Hepatocyte (in vitro differentiated cells): ENCODE measurements around the gene PIK3CG.

ENCODE experiments used
- CTCF ChIP-seq: fragments of 200-600 bp; sonication (generic); IDR thresholded peaks from 2 replicates; pipeline ENCODE4 v1.5.1; 2016; ENCODE audit warnings: antibody characterized with exemption, mild to moderate bottlenecking; ENCODE audit not compliant: poor library complexity
- EZH2 ChIP-seq: fragments of 200-600 bp; sonication (generic); IDR thresholded peaks from 2 replicates; pipeline ENCODE4 v1.6.1; 2016; ENCODE audit warnings: antibody characterized with exemption, mild to moderate bottlenecking, borderline replicate concordance
- EZH2phosphoT487 ChIP-seq: fragments of 200-600 bp; sonication (generic); IDR thresholded peaks from one replicate; pipeline ENCODE4 v1.6.1; 2018; ENCODE audit warnings: antibody characterized with exemption, mild to moderate bottlenecking, low read depth, moderate library complexity; ENCODE audit not compliant: unreplicated experiment, severe bottlenecking

- no peak for TF ChIP-seq CTCF
- TF ChIP-seq EZH2, result no peak
- no peak for TF ChIP-seq EZH2phosphoT487
Observed at GRCh38 chr7:106878748-106879439, 13.8 kb downstream of the PIK3CG start.
